BJ (cell line): ENCODE results near the gene TMEM18. TPM values are rescaled to one million over a fixed set of nuclear protein-coding genes. Genes with fewer than 3 reads are reported as not detected.

Experiments used
- CTCF ChIA-PET: fragments of 350-600 bp; formaldehyde crosslinking; extraction: SDS; loops from one replicate; lab custom pipeline; 2021; ENCODE audit warnings: antibody characterized with exemption, inconsistent platforms; lab: Yijun Ruan, JAX
- POLR2A ChIA-PET: fragments of 300-600 bp; sonication (Branson Sonifier 250); formaldehyde crosslinking; extraction: SDS; loops from one replicate; lab custom pipeline; 2021; ENCODE audit warnings: antibody characterized with exemption; lab: Charles Lee
- DNase-seq: peaks from one replicate; pipeline ENCODE4 v3.0.0-alpha.2; 2011; ENCODE audit warnings: low read depth
- H3K27me3 ChIP-seq: 2 replicates; pipeline ENCODE4 v1.6.0; 2011; ENCODE audit warnings: low read length; ENCODE audit not compliant: control insufficient read depth, insufficient read depth
- H3K36me3 ChIP-seq: 2 replicates; pipeline ENCODE4 v1.5.1; 2011; ENCODE audit warnings: low read length; ENCODE audit not compliant: control insufficient read depth, insufficient read depth
- H3K4me3 ChIP-seq: 2 replicates; pipeline ENCODE4 v1.5.1; 2011; ENCODE audit warnings: low read depth, mild to moderate bottlenecking, control low read depth, low read length
- CTCF ChIP-seq: IDR thresholded peaks from 2 replicates; pipeline ENCODE4 v1.5.1; 2011; ENCODE audit warnings: low read depth, mild to moderate bottlenecking, control low read depth, inconsistent platforms, low read length, moderate library complexity; ENCODE audit not compliant: insufficient read depth
- polyA plus RNA-seq: library from polyadenylated mRNA; depleted of rRNA; stranded (reverse); fragments of >200 nt; gene quantifications from 2 replicates; pipeline ENCODE4 v1.2.3, GENCODE V29; 2011

TMEM18 gene
- polyA plus RNA-seq, 1 experiment, result 17.9 TPM

GRCh38 chr2:647003-647560, 30.1 kb downstream of the TMEM18 start:
- ChIA-PET CTCF (interaction anchor here (1.6 kb wide), 1 partner anchor 10 kb away, joined by 3 read pairs; no protein-coding TSS in a partner anchor), POLR2A (no interaction called here)
- Histone ChIP-seq H3K36me3 (no peaks in the 10 kb centered on the region), H3K27me3 (peaks cover 1% of the 10 kb centered on the region; the same call in 1 of the 2 replicates), H3K4me3 (no peak overlapping the region)
- no peak for DNase-seq
- no peak for TF ChIP-seq CTCF

GRCh38 chr2:644871-645270, 32.3 kb downstream of the TMEM18 start:
- DNase-seq, result no peak
- ChIA-PET CTCF (no interaction called here), POLR2A (no interaction called here)
- Histone ChIP-seq H3K4me3 (no peak overlapping the region), H3K27me3 (0 out of 2 replicates have a peak, but pooled peaks cover 1% of the 10 kb centered on the region), H3K36me3 (no peaks in the 10 kb centered on the region)
- no peak for TF ChIP-seq CTCF

DNA sequence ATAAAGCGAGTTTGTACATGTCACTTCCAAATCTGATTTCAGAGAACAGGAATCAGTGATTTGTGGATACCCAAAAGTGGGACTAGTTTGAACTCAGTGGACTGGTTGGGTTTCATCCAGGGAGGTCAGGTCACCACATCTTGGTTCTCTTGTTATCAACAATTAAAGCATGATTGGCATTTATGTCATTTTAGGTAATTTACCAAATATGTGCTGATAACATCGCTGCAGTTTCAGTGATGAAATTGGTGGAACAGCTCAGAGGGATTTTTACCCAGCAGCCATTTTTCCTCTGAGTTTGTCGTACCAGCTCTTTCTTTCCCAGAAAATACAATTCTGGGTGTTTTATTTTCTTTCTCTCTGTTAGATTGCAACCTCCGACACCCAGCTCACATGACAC, 33.4 kb downstream of the TMEM18 start:
- Histone ChIP-seq H3K27me3 (0 out of 2 replicates have a peak, but pooled peaks cover 1% of the 10 kb centered on the region), H3K4me3 (no peak overlapping the region), H3K36me3 (no peaks in the 10 kb centered on the region)
- DNase-seq, result no peak
- CTCF ChIA-PET, result no interaction called here
- POLR2A ChIA-PET, result no interaction called here
- no peak for TF ChIP-seq CTCF

- ChIA-PET POLR2A (no interaction called here), CTCF (no interaction called here)
- TF ChIP-seq CTCF, result no peak
- no peaks in the 10 kb centered on the region for H3K36me3 ChIP-seq
- DNase-seq, result no peak
- no peak overlapping the region for H3K4me3 ChIP-seq
- H3K27me3 ChIP-seq, result 0 out of 2 replicates have a peak, but pooled peaks cover 1% of the 10 kb centered on the region
Observed at GRCh38 chr2:643334-643733, 33.9 kb downstream of the TMEM18 start.

GRCh38 chr2:641872-642815, 35.1 kb downstream of the TMEM18 start:
- no peak overlapping the region for H3K4me3 ChIP-seq
- no peak for TF ChIP-seq CTCF
- CTCF ChIA-PET, result no interaction called here
- POLR2A ChIA-PET, result no interaction called here
- no peak for DNase-seq
- H3K36me3 ChIP-seq, result no peaks in the 10 kb centered on the region
- H3K27me3 ChIP-seq, result 0 out of 2 replicates have a peak, but pooled peaks cover 1% of the 10 kb centered on the region
